Colonic mucosa (tissue), 4 donors: ENCODE results near the gene RMC1. TPM values are rescaled to one million over a fixed set of nuclear protein-coding genes. Genes with fewer than 3 reads are reported as not detected.
"Not testable (repeated sequence)": the region's sequence is repeated elsewhere in the genome, so short reads cannot be mapped to it uniquely, and the experiment has no call there.

ENCODE experiments used
- DNase-seq: peaks from one replicate; pipeline ENCODE4 v3.0.0-alpha.2; 2020
- H3K27ac ChIP-seq: fragments of 200-600 bp; one replicate; pipeline ENCODE4 v1.8.0; 2021
- H3K27me3 ChIP-seq: fragments of 200-600 bp; one replicate; pipeline ENCODE4 v1.8.0; 2021
- H3K36me3 ChIP-seq: fragments of 200-600 bp; one replicate; pipeline ENCODE4 v1.8.0; 2021
- H3K4me1 ChIP-seq: fragments of 200-600 bp; one replicate; pipeline ENCODE4 v1.8.0; 2021; ENCODE audit warnings: mild to moderate bottlenecking
- H3K4me3 ChIP-seq: fragments of 200-600 bp; one replicate; pipeline ENCODE4 v1.8.0; 2021
- H3K9ac ChIP-seq, 2 donors: one replicate each; pipeline ENCODE4 v1.7.0; 2013; ENCODE audit warnings: control low read depth in 2 of 2, low read depth in 2 of 2, low read length in 2 of 2
- H3K9me3 ChIP-seq: fragments of 200-600 bp; one replicate; pipeline ENCODE4 v1.8.0; 2021
- intact Hi-C: fragments of 100-400 bp; cut with DNase I; formaldehyde crosslinking; loops from one replicate; pipeline ENCODE4 v1.14.1; 2022
- total RNA-seq, 2 donors: library from RNA; stranded (reverse); fragmentation: NEBNext Ultra II Directional in 1 of 2; extraction: Animal tissue kit (Norgen Biotek cat#: 25700) in 1 of 2; gene quantifications; one replicate each; pipeline ENCODE4 v1.2.1, GENCODE V29; 2021
- TF ChIP-seq, protein P1 (sequence below): fragments of 200-600 bp; IDR thresholded peaks from one replicate; pipeline ENCODE4 v1.8.0; 2022; ENCODE audit warnings: antibody characterized with exemption, mild to moderate bottlenecking
- donor health status: healthy.
- donor health status: DM: no; HTN: no; CAD: no.
- donor health status: DM: no; HTN: no; CAD: no.

Gene RMC1
- total RNA-seq, 2 donors from 2014 or later, result 28.4 to 34.9 TPM

DNA sequence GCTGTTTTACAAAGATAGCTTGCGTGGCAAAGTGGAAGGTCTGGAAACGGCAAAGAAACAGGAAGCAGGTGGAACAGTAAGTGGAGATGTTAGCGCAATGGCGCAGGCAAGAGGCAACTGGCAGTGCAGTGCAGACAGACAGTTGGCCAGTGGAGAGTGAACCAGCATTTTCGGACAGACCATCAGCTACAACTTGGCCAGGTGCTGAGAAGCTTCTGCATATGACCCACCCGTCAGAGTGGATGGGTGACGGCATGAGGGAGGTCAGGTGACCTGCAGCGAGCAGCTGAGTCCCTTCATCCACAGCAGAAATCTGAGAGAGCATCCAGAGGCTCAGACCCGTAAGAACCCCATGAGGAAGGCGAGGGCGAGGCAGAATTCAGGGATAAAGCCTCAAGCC lies 49.2 kb downstream of the RMC1 start:
- DNase-seq, result no peak
- intact Hi-C loops, result no loop called here
- Histone ChIP-seq H3K4me3 (no peak overlapping the region), H3K4me1 (no peaks in the 10 kb centered on the region), H3K27me3 (no peaks in the 10 kb centered on the region), H3K9me3 (no peaks in the 10 kb centered on the region), H3K27ac (no peak overlapping the region), H3K9ac (no peak overlapping the region), H3K36me3 (peaks cover 13% of the 10 kb centered on the region)
- TF ChIP-seq, protein P1, sequence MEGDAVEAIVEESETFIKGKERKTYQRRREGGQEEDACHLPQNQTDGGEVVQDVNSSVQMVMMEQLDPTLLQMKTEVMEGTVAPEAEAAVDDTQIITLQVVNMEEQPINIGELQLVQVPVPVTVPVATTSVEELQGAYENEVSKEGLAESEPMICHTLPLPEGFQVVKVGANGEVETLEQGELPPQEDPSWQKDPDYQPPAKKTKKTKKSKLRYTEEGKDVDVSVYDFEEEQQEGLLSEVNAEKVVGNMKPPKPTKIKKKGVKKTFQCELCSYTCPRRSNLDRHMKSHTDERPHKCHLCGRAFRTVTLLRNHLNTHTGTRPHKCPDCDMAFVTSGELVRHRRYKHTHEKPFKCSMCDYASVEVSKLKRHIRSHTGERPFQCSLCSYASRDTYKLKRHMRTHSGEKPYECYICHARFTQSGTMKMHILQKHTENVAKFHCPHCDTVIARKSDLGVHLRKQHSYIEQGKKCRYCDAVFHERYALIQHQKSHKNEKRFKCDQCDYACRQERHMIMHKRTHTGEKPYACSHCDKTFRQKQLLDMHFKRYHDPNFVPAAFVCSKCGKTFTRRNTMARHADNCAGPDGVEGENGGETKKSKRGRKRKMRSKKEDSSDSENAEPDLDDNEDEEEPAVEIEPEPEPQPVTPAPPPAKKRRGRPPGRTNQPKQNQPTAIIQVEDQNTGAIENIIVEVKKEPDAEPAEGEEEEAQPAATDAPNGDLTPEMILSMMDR, result no peak

DNA sequence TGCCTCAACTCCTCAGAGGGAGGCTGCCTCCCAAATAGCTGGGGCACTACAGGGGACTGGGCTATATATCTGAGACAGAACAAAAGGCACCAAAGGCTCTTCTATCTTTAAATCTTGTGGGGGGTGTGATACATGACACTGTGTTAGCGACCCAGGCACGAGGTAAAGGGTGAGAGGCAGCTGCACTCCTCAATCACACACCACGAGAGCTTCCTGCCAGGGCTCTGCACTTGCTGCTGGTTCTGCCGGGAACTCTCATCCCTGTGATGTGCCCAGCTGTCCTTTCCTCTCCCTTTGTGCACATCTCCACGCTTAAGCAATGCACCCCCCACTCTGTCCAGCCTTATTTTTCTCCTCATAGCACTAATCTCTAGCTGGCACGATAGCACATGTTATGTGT lies 50.6 kb downstream of the RMC1 start:
- TF ChIP-seq, protein P1, result no peak
- Histone ChIP-seq H3K4me3 (no peak overlapping the region), H3K27ac (no peak overlapping the region), H3K4me1 (no peaks in the 10 kb centered on the region), H3K9ac (no peak overlapping the region), H3K9me3 (no peaks in the 10 kb centered on the region), H3K36me3 (peaks cover 13% of the 10 kb centered on the region), H3K27me3 (no peaks in the 10 kb centered on the region)
- DNase-seq, result no peak
- intact Hi-C loops, result no loop called here

DNA sequence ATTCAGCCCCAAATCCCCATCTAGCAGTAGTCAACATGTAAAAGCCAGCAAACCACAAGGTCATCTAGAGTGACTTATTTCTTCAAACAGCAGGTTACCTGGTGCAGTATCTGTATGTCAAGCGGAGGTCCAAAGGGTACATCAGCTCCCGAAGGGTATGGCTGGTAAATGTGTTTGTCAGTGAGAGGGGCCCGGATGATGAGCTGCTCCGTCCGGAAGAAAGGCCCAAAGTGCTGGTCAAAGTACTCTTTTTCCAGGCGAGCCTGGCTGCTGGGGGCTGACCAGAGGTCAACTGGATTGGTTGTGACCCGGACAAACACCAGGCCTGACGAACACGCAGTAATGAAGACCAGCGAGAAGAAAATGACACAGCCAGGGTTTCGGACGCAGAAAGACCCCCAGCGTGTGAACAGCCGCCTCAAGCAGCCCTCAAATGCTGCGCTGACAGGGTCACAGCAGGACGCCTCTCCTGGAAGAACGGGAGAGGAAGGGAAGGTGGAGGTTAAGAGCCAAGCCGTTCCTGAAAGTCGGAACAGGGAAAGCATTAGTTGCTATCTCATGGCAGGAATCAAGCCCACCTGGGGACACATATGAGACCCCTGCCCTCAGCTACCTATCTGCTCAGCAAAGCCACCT lies 53.0 kb downstream of the RMC1 start:
- no peak for DNase-seq
- intact Hi-C loops, result no loop called here
- Histone ChIP-seq H3K9me3 (no peaks in the 10 kb centered on the region), H3K4me3 (no peak overlapping the region), H3K9ac (no peak overlapping the region), H3K27ac (no peak overlapping the region), H3K4me1 (no peaks in the 10 kb centered on the region), H3K36me3 (peaks cover 20% of the 10 kb centered on the region), H3K27me3 (no peaks in the 10 kb centered on the region)
- TF ChIP-seq, protein P1, result no peak

DNA sequence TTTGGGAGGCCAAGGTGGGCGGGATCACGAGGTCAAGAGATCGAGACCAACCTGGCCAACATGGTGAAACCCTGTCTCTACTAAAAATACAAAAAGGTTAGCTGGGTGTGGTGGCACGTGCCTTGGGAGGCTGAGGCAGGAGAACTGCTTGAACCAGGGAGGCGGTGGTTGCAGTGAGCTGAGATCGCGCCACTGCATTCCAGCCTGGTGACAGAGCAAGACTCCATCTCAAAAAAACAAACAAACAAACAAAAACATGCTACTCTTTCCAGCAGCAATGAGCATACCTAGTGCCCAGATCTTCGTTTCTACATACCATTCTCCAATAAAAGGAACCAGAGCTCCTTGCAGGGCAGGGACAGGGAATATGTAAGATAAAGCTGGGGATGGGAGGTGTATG lies 54.2 kb downstream of the RMC1 start:
- H3K9ac ChIP-seq, H3K4me1 ChIP-seq, intact Hi-C loops, H3K4me3 ChIP-seq, DNase-seq, H3K27ac ChIP-seq, H3K27me3 ChIP-seq, H3K9me3 ChIP-seq: not testable (repeated sequence)
- peaks cover 20% of the 10 kb centered on the region for H3K36me3 ChIP-seq

DNA sequence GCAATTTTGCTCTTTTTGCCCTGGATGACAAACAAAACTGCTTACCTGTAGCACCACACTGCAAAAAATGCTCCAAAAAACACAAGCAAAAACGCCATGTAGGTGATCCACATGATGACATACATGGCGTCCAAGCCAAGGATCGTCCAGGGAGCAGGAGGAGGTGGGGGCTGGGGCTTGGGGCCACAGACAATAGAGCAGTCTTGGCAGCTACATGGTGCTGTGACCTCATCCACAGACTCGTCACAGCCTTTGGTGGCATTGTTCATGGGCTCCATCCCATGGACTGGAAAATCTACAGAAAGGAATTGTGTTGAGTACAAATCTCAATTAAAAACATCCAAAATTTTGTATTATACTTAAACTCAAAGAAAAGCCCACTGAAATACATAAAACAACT lies 56.9 kb downstream of the RMC1 start:
- Histone ChIP-seq H3K4me1 (no peaks in the 10 kb centered on the region), H3K9ac (no peak overlapping the region), H3K27me3 (no peaks in the 10 kb centered on the region), H3K27ac (no peak overlapping the region), H3K36me3 (peaks cover 17% of the 10 kb centered on the region), H3K9me3 (no peaks in the 10 kb centered on the region), H3K4me3 (no peak overlapping the region)
- DNase-seq, result no peak
- intact Hi-C loops, result no loop called here
- TF ChIP-seq, protein P1, result no peak

DNA sequence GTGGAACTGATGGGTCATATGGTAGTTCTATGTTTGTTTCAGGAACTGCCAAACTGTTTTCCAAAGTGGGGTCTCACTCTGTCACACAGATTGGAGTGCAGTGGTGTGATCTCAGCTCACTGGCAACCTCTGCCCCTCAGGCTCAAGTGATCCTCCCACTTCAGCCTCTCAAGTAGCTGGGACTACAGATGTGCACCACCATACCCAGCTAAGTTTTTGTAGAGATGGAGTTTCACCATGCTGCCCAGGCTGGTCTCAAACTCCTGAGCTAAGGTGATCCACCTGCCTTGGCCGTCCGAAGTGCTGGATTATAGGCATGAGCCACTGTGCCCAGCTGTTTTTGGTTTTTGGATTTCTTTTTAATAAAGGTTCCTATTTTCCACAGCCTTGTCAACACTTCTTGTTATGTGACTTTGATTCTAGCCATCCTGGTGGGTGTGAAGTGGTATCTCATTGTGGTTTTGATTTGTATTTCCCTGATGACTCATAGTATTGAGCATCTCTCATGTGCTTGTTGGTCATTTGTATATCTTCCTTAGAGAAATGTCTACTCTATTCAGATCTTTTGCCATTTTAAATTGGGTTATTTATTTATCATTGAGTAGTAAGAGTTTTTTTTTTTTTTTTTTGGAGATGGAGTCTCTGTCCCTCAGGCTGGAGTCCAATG lies 60.2 kb downstream of the RMC1 start:
- DNase-seq, result no peak
- no peak overlapping the region for H3K9ac ChIP-seq
- peaks cover 27% of the 10 kb centered on the region for H3K36me3 ChIP-seq
- no peaks in the 10 kb centered on the region for H3K9me3 ChIP-seq
- no peak overlapping the region for H3K4me3 ChIP-seq
- no peaks in the 10 kb centered on the region for H3K4me1 ChIP-seq
- TF ChIP-seq, protein P1, result no peak
- intact Hi-C loops, result no loop called here
- H3K27ac ChIP-seq, result no peak overlapping the region
- H3K27me3 ChIP-seq, result no peaks in the 10 kb centered on the region
